HG03575 (cell line): ENCODE measurements around the gene MYBPHL.
A peak's percentile ranks its signal among the peaks of the same experiment; 100 is the strongest.
"Not testable (repeated sequence)": the region's sequence is repeated elsewhere in the genome, so short reads cannot be mapped to it uniquely, and the experiment has no call there.

Source experiments
- ATAC-seq: cut with Tn5 transposase; IDR thresholded peaks from one replicate; pipeline ENCODE4 v1.9.1; 2021; ENCODE audit not compliant: unreplicated experiment, insufficient number of reproducible peaks, low FRiP score; ENCODE audit errors: extremely low read depth

Gene MYBPHL

GRCh38 chr1:109309347-109309746, 2.5 kb upstream of the MYBPHL start:
- ATAC-seq: no peak

- ATAC-seq: no peak
Observed at GRCh38 chr1:109307274-109308021, 637 bp upstream of the MYBPHL start.

- not testable (repeated sequence) for ATAC-seq
Observed at GRCh38 chr1:109305991-109306390, 820 bp downstream of the MYBPHL start.

- no peak for ATAC-seq
Observed at GRCh38 chr1:109304226-109304920, 2.4 kb downstream of the MYBPHL start.

GRCh38 chr1:109301874-109302273, 4.9 kb downstream of the MYBPHL start:
- no peak for ATAC-seq

- ATAC-seq: no peak
Observed at GRCh38 chr1:109300650-109301151, 6.1 kb downstream of the MYBPHL start.

- no peak for ATAC-seq
Observed at GRCh38 chr1:109299558-109300343, 7.1 kb downstream of the MYBPHL start.

GRCh38 chr1:109298666-109299557, 7.9 kb downstream of the MYBPHL start:
- ATAC-seq: no peak

DNA sequence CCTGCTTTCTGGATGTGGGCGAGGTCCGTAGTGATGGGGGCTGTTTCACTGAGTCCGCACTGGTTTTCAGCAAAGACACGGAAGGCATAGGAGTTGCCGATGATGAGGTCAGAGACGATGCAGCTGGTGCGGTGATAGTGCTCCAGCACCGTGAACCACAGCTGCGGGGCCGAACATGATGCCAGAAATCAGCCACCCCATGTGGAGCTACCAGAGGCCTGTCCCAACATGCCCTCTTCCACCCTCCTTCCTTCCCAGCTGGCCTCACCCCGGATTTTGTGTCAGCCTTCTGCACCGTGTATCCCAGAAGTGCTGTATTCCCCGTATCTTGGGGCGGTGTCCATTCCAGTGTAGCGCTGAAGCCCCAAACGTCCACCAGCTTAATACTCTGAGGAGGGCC, 10.0 kb downstream of the MYBPHL start:
- no peak for ATAC-seq

DNA sequence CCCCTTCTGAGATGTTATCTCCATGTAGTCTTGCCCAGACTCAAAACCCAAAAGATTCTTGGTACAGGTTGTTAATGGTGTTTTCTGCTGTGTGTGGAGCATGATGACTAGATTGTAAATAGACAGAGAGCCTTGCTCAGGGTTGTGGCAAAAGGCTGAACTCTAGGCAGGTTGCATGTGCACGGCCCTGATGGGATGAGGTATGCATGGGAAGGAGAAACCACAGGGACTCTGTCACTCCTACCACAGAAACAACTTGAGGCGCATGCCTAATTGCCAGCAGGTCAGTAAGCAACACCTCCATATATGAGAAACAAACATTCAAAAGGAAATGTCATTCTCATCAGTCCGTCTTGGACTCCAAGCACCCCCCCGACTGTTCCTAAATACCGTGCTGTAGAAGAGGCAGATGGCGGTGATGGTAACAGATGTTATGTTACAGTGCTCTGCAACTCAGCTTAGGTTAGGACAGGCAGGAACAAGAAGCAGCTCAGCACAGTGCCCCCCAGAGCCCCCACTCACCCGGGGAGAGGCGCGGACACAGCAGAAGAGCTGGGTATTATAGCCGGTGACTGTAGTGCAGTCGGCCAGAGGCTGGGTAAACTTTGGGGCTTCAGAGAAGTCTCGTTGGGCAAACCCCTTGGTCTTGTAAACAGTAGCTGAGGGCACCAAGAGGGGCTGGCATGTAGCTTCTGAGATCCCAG, 10.9 kb downstream of the MYBPHL start:
- ATAC-seq: no peak

- ATAC-seq: no peak
Observed at GRCh38 chr1:109294481-109294880, 12.3 kb downstream of the MYBPHL start.

- ATAC-seq: no peak
Observed at GRCh38 chr1:109293026-109293425, 13.8 kb downstream of the MYBPHL start.

DNA sequence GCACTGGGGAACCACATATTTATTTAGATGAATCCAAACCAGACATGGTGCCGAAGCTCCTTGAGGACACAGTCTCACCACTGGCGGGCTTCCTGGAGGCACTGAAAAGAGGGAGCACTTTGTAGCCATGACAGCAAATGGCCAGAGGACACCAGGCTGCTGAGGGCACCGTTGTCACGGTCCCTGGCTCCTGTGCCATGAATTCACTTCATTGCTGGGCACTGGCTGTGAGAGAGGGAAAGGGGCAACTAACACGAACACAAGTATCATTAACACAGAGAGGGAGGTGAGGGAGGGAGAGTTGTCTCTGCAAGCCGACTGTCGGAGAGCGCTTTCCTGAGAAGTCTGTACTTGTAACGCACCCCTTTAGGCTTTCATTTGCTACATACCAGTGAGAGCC, 14.4 kb downstream of the MYBPHL start:
- ATAC-seq: no peak

DNA sequence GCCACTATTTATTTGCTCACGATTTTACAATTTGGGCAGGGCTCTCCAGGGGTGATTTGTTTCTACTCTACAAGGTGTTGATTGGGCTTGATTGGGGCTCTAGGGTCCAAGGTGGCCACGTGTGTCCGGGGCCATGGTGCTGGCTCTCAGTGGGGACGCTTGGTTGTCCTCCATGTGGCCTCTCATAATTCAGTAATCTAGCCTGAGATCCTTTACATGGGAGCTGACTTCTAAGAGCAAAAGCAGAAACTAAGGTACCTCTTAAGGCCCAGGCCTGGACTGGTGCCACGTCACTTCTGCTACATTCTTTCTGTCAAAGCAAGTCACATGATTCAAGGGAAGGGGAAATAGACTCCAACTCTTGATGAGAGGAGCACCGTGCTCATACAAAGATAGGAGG, 15.8 kb downstream of the MYBPHL start:
- ATAC-seq: no peak

DNA sequence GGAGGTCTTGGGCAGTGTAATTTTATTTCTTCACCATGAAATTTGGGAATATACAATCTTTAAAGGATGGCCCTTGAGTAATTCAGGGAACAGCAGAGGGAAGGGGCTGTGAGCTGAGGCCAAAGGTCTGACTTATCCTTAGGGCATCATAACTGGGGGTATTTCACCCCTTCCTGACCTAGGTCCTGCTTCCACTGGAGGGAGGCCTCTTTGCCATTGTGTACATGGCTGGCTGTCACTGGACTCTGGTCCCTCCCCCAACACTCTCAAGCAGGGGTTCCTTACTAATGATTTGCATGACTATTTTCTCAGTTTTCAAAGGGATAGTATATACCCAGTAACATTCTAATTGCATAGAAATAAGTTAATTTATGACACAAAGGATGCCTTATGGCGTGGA, 16.7 kb downstream of the MYBPHL start:
- ATAC-seq: no peak

DNA sequence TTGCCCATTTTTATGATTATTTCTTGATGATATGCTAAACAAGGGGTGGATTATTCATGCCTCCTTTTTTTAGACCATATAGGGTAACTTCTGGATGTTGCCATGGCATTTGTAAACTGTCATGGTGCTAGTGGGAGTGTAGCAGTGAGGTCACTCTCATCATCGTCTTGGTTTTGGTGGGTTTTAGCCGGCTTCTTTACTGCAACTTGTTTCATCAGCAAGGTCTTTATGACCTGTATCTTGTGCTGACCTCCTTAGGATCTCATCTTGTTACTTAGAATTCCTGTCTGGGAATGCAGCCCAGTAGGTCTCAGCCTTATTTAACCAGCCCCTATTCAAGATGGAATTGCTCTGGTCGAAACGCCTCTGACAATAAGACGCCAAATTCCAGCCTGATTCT, 20.0 kb downstream of the MYBPHL start:
- ATAC-seq: not testable (repeated sequence)

- peak; percentile 15 for ATAC-seq
Observed at GRCh38 chr1:109283748-109284600, 22.8 kb downstream of the MYBPHL start.
